LoVo (cell line): ENCODE results near the gene CACNG7.

ENCODE experiments used
- DNase-seq: peaks from one replicate; pipeline ENCODE4 v3.0.0-alpha.2; 2016; ENCODE audit warnings: low spot score

Gene CACNG7

GRCh38 chr19:53957448-53958167, 48.5 kb downstream of the CACNG7 start:
- DNase-seq: no peak

GRCh38 chr19:53958168-53958571, 49.1 kb downstream of the CACNG7 start:
- no peak for DNase-seq

- no peak for DNase-seq
Observed at GRCh38 chr19:53958823-53959757, 50.0 kb downstream of the CACNG7 start.

- DNase-seq: no peak
Observed at GRCh38 chr19:53960187-53960586, 51.1 kb downstream of the CACNG7 start.

GRCh38 chr19:53960886-53961285, 51.8 kb downstream of the CACNG7 start:
- no peak for DNase-seq

GRCh38 chr19:53961523-53962356, 52.7 kb downstream of the CACNG7 start:
- no peak for DNase-seq

GRCh38 chr19:53962887-53963431, 53.9 kb downstream of the CACNG7 start, which contains the start of gene CACNG8:
TSS of gene CACNG8 (plus strand) at chr19:53962937.
- DNase-seq: no peak

GRCh38 chr19:53965091-53965490, 56.0 kb downstream of the CACNG7 start:
- DNase-seq: no peak

- no peak for DNase-seq
Observed at GRCh38 chr19:53966931-53967330, 57.9 kb downstream of the CACNG7 start.

GRCh38 chr19:53969366-53969765, 60.3 kb downstream of the CACNG7 start:
- no peak for DNase-seq

- no peak for DNase-seq
Observed at GRCh38 chr19:53971673-53972072, 62.6 kb downstream of the CACNG7 start.

GRCh38 chr19:53977429-53977990, 68.4 kb downstream of the CACNG7 start:
- DNase-seq: peak; percentile 61

GRCh38 chr19:53977991-53978731, 69.1 kb downstream of the CACNG7 start:
- DNase-seq: no peak

GRCh38 chr19:53978975-53979801, 70.1 kb downstream of the CACNG7 start:
- no peak for DNase-seq

- DNase-seq: peak; percentile 55
Observed at GRCh38 chr19:53980539-53981375, 71.7 kb downstream of the CACNG7 start.

- DNase-seq: no peak
Observed at GRCh38 chr19:53981376-53981951, 72.4 kb downstream of the CACNG7 start.

- peak; percentile 3 for DNase-seq
Observed at GRCh38 chr19:53982001-53982451, 72.9 kb downstream of the CACNG7 start.

- peak; percentile 47 for DNase-seq
Observed at GRCh38 chr19:53982611-53983010, 73.5 kb downstream of the CACNG7 start.
